Adrenal gland (tissue), 5 donors: ENCODE measurements around the gene TACR2.

Experiments
- CTCF ChIP-seq, 6 experiments: fragments of 450-650 bp in 4 of 6; fragments of 200-600 bp in 2 of 6; sonication (generic) in 1 of 6; IDR thresholded peaks; 1 replicate in 5 of 6; 2 replicates in 1 of 6; pipeline versions ENCODE4 v1.5.1 to v1.8.0; 2016 to 2021; ENCODE audit warnings: antibody characterized with exemption in 6 of 6, mild to moderate bottlenecking in 2 of 6, moderate library complexity in 1 of 6
- POLR2A ChIP-seq, 2 donors: fragments of 450-650 bp; IDR thresholded peaks; one replicate each; pipeline ENCODE4 v1.6.1; 2017; ENCODE audit warnings: antibody characterized with exemption in 2 of 2, mild to moderate bottlenecking in 2 of 2, moderate library complexity in 1 of 2
- donor health status: DM: no; HTN: no; CAD: no.

GRCh38 chr10:69383558-69383957 lies 33.2 kb downstream of the TACR2 start:
- TF ChIP-seq CTCF (IDR thresholded peaks at IDR 0.05) (peak in 1 of 6 experiments; percentile 17), POLR2A (IDR thresholded peaks at IDR 0.05) (no peak)
